Heart right ventricle (tissue), 16 donors: ENCODE results near the gene SLC23A2. TPM values are rescaled to one million over a fixed set of nuclear protein-coding genes. Genes with fewer than 3 reads are reported as not detected.

ENCODE experiments used
- ATAC-seq, 8 donors: fragments of 200-7000 bp; cut with Tn5 transposase; one replicate each; pipeline ENCODE4 v1.9.1; 2020; ENCODE audit warnings: mild to moderate bottlenecking in 8 of 8, moderate library complexity in 8 of 8, moderate number of reproducible peaks in 1 of 8
- DNase-seq, 2 donors: peaks; one replicate each; pipeline ENCODE4 v3.0.0-alpha.2; 2020
- H3K27ac ChIP-seq, 10 donors: fragments of 200-600 bp; sonication (generic) in 2 of 10; one replicate each; pipeline versions ENCODE4 v1.5.0 to v1.8.0; 2020 to 2022; ENCODE audit warnings: mild to moderate bottlenecking in 3 of 10
- H3K27me3 ChIP-seq, 7 donors: fragments of 200-600 bp; one replicate each; pipeline ENCODE4 v1.8.0; 2021 to 2022; ENCODE audit warnings: mild to moderate bottlenecking in 2 of 7
- H3K36me3 ChIP-seq, 9 donors: fragments of 200-600 bp; sonication (generic) in 1 of 9; one replicate each; pipeline versions ENCODE4 v1.5.0 to v1.8.0; 2020 to 2022; ENCODE audit warnings: mild to moderate bottlenecking in 2 of 9
- H3K4me1 ChIP-seq, 9 donors: fragments of 200-600 bp; sonication (generic) in 1 of 9; one replicate each; pipeline versions ENCODE4 v1.5.0 to v1.8.0; 2020 to 2022; ENCODE audit warnings: mild to moderate bottlenecking in 4 of 9
- H3K4me3 ChIP-seq, 10 donors: fragments of 200-600 bp; sonication (generic) in 2 of 10; one replicate each; pipeline versions ENCODE4 v1.5.0 to v1.8.0; 2020 to 2022; ENCODE audit warnings: mild to moderate bottlenecking in 7 of 10, moderate library complexity in 2 of 10
- H3K9me3 ChIP-seq, 11 donors: fragments of 200-600 bp in 10 of 11; sonication (generic) in 2 of 11; one replicate each; pipeline versions ENCODE4 v1.5.0 to v1.8.0; 2013 to 2022; ENCODE audit warnings: mild to moderate bottlenecking in 2 of 11, control low read depth in 1 of 11, moderate library complexity in 1 of 11
- WGBS, 2 donors: extraction: QIAGEN DNeasy Blood & Tissue Kit; methylation state at CpG; one replicate each; pipeline ENCODE4 v1.1.7; 2013; ENCODE audit warnings: inconsistent platforms in 1 of 2; 5-methylcytosine and 5-hydroxymethylcytosine counted together
- intact Hi-C, 10 donors: fragments of 100-400 bp; cut with DNase I; formaldehyde crosslinking; loops; one replicate each; pipeline versions ENCODE4 v1.11.1 to v1.14.2; 2022
- polyA plus RNA-seq, 2 donors: library from polyadenylated mRNA; stranded (reverse); fragments of 200-250 nt; gene quantifications; one replicate each; pipeline ENCODE4 v1.2.3, GENCODE V29; 2013
- total RNA-seq, 10 donors: library from RNA; stranded (reverse); fragmentation: NEBNext Ultra II Directional in 3 of 10; extraction: Animal tissue kit (Norgen Biotek cat#: 25700) in 3 of 10; gene quantifications; one replicate each; pipeline versions ENCODE4 v1.2.1 to v1.2.4, GENCODE V29; 2021 to 2023
- TF ChIP-seq, protein P1 (sequence below), 9 donors: fragments of 200-600 bp; sonication (generic) in 2 of 9; IDR thresholded peaks; one replicate each; pipeline versions ENCODE4 v1.5.0 to v1.8.0; 2021 to 2022; ENCODE audit warnings: antibody characterized with exemption in 9 of 9, mild to moderate bottlenecking in 5 of 9, moderate library complexity in 1 of 9
- donor health status: Arrhythmogenic right ventricular cardiomyopathy.
- donor health status: ischemic (EF 13 %, LVEDD 7.1; RV severe dilation, severe dysfunction).
- donor health status: healthy with polysubstance abuse.
- donor health status: DM: no; HTN: yes; CAD: no.
- donor health status: DM: no; HTN: no; CAD: no.
- donor health status: ischemic (EF 25% LVEDD 6.9; RV normal size, moderate dysfunction).
- donor health status: ischemic (EF 25% LVEDD 5.7; RV mildly dilated, moderate dysfunction).
- donor health status: healthy.
- donor health status: DM: yes; HTN: yes; CAD: no.
- donor health status: Ischemic cardiomyopathy.
- donor health status: ischemic (EF 35%, LVEDD 5.7; RV mildly dilated, moderate dysfunction).
- donor health status: nonischemic (EF 11% LVEDD 7.7; RV severe dilation, severe dysfunction).
- donor health status: DM: yes; HTN: yes; CAD: no.
- donor health status: PGD.
- donor health status: ischemic (EF 29% LVEDD 5.4; RV normal size, mild dysfunction).
- donor health status: nonischemic (EF 23%, LVEDD 6.1; RV moderate dilation, normal function).

The SLC23A2 gene
- total and polyA plus RNA-seq, 12 donors, result 2.0 to 12.3 (median 6.9) TPM

DNA sequence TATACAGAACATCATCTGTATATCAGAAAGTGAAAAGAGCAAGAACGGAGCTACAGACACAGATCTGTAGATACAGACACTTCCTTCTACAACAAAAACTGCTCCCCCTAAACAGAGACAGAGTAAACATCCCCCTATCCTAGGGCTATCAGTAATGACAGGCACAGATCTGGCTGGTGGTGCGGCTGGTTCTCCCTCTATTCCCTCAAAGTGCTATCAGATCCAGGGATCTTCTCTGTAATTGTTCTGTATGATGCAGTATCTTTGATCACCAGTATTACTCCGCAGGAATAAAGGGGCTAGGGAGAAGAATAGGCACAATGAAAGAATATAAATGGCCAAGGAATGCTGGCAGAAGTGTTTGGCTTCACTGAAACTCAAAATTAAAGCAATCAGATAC is 80.7 kb downstream of the SLC23A2 start:
- Histone ChIP-seq H3K27ac (no peak overlapping the region), H3K9me3 (no peaks in the 10 kb centered on the region), H3K36me3 (peaks cover 0 to 4% (median 0%) of the 10 kb centered on the region in 9 donors), H3K4me1 (peaks cover 0 to 28% (median 8%) of the 10 kb centered on the region in 9 donors), H3K27me3 (no peaks in the 10 kb centered on the region), H3K4me3 (no peak overlapping the region)
- ATAC-seq, result no peak
- no peak for DNase-seq
- 79 to 84% methylated on average over 3 of the region's 3 CpGs for WGBS, 2 donors
- TF ChIP-seq, protein P1, sequence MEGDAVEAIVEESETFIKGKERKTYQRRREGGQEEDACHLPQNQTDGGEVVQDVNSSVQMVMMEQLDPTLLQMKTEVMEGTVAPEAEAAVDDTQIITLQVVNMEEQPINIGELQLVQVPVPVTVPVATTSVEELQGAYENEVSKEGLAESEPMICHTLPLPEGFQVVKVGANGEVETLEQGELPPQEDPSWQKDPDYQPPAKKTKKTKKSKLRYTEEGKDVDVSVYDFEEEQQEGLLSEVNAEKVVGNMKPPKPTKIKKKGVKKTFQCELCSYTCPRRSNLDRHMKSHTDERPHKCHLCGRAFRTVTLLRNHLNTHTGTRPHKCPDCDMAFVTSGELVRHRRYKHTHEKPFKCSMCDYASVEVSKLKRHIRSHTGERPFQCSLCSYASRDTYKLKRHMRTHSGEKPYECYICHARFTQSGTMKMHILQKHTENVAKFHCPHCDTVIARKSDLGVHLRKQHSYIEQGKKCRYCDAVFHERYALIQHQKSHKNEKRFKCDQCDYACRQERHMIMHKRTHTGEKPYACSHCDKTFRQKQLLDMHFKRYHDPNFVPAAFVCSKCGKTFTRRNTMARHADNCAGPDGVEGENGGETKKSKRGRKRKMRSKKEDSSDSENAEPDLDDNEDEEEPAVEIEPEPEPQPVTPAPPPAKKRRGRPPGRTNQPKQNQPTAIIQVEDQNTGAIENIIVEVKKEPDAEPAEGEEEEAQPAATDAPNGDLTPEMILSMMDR (IDR thresholded peaks at IDR 0.05), result no peak
- intact Hi-C loops, result no loop called here

DNA sequence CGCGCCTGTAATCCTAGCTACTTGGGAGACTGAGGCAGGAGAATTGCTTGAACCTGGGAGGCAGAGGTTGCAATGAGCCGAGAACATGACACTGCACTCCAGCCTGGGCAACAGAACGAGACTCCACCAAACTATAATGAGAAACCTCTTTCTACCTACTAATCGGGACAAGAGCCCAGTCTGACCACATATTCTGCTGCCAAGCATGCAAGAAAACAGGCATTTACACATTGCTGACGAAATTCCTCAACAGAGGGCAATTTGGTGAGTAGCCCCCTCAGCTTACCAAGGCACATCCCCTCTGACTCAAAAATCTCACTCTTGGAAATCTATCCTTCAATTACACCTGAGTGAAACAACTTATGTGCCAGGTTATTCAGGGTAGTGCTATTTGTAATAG is 81.2 kb downstream of the SLC23A2 start:
- Histone ChIP-seq H3K27ac (no peak overlapping the region), H3K4me3 (no peak overlapping the region), H3K27me3 (no peaks in the 10 kb centered on the region), H3K9me3 (no peaks in the 10 kb centered on the region), H3K4me1 (peaks cover 0 to 23% (median 6%) of the 10 kb centered on the region in 9 donors), H3K36me3 (peaks cover 0 to 4% (median 0%) of the 10 kb centered on the region in 9 donors)
- DNase-seq (no peak), ATAC-seq (no peak)
- TF ChIP-seq, protein P1 (IDR thresholded peaks at IDR 0.05), result no peak
- 97% methylated on average over 6 of the region's 6 CpGs for WGBS, 2 donors
- intact Hi-C loops, result no loop called here

DNA sequence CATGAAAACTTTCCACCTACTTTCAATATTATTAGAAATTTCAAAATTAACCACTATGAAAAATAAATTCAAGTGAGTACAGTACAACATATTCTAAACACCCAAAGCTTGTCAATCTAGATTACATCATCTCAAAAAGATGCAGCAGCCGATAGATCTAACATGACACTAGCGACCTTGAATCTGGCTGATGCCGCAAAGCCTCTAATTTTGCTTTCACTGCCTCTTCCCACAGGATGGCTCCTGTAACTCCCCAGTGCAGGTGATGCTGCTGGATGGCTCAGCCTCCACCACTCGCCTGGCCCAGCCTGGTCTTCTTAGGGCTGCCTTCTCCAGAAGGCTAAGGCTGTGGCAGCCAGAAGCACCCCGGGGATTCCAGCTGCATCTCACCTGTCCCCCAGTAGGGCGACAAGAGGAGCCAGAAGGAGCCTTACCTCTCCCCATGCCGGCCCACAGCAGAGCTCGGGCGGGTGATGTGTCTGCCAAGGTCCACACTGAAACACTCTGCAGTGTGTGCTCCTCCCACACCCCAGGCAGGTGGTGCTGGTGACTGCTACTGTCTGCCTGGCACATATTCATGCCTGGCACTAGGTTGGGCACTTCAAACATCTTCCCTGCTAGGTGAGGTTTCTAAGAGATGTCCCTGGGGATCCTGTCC is 82.1 kb downstream of the SLC23A2 start:
- Histone ChIP-seq H3K27me3 (no peaks in the 10 kb centered on the region), H3K4me1 (peaks cover 0 to 22% (median 6%) of the 10 kb centered on the region in 9 donors), H3K9me3 (no peaks in the 10 kb centered on the region), H3K4me3 (no peak overlapping the region), H3K27ac (no peak overlapping the region), H3K36me3 (peaks cover 0 to 4% (median 0%) of the 10 kb centered on the region in 9 donors)
- intact Hi-C loops, result no loop called here
- 81 to 94% methylated on average over 9 of the region's 9 CpGs for WGBS, 2 donors
- TF ChIP-seq, protein P1 (IDR thresholded peaks at IDR 0.05), result no peak
- DNase-seq (no peak), ATAC-seq (no peak)

DNA sequence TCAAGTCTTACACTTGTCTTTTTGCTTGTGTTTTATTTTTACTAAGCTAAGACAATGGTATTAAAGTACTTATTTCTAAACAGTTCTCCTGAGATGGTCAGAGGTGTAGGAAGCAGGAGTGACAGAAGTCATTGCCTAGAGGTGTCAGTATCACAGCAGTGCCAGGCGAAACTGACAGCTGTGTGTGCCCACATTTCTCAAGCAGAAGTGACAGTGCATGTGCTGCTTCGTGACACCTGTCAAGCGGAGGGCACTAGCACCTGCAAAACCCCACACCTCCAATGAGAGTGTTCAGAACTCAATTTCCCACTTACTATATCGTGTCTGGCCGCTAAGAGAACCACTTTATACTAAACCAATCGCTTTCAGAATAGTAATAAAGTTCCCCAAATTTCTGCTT is 82.8 kb downstream of the SLC23A2 start:
- Histone ChIP-seq H3K27ac (no peak overlapping the region), H3K27me3 (no peaks in the 10 kb centered on the region), H3K36me3 (peaks cover 0 to 4% (median 0%) of the 10 kb centered on the region in 9 donors), H3K4me1 (peaks cover 0 to 22% (median 6%) of the 10 kb centered on the region in 9 donors), H3K9me3 (no peaks in the 10 kb centered on the region), H3K4me3 (no peak overlapping the region)
- intact Hi-C loops, result no loop called here
- TF ChIP-seq, protein P1 (IDR thresholded peaks at IDR 0.05), result no peak
- ATAC-seq (no peak), DNase-seq (no peak)
- 94% methylated on average over 6 of the region's 6 CpGs for WGBS, 2 donors
